Naive thymus-derived CD4-positive, alpha-beta T cell (primary cell): ENCODE results near the gene EIF3B. TPM values are rescaled to one million over a fixed set of nuclear protein-coding genes. Genes with fewer than 3 reads are reported as not detected.

Source experiments
- ATAC-seq: fragments of 150-1000 bp; cut with Tn5 transposase; 2 replicates; pipeline ENCODE4 v1.10.0; 2021; ENCODE audit warnings: mild to moderate bottlenecking, moderate library complexity
- CTCF ChIA-PET: fragments of 350-600 bp; sonication (Branson Sonifier 250); formaldehyde crosslinking; loops from one replicate; lab custom pipeline; 2021; ENCODE audit warnings: antibody characterized with exemption; lab: Charles Lee
- POLR2A ChIA-PET: fragments of 350-600 bp; sonication (Branson Sonifier 250); formaldehyde crosslinking; loops from one replicate; lab custom pipeline; 2021; ENCODE audit warnings: antibody characterized with exemption, inconsistent platforms; lab: Charles Lee
- DNase-seq, 9 donors: peaks; one replicate each; pipeline versions ENCODE4 v3.0.0 to v3.0.0-alpha.2; 2020 to 2022; ENCODE audit warnings: mixed read lengths in 1 of 9
- H3K27ac ChIP-seq: one replicate; pipeline ENCODE4 v1.7.0; 2013; ENCODE audit warnings: mild to moderate bottlenecking, low read depth, low read length, moderate library complexity
- H3K27me3 ChIP-seq, 2 donors: one replicate each; pipeline ENCODE4 v1.7.0; 2013; ENCODE audit warnings: low read length in 2 of 2, mild to moderate bottlenecking in 2 of 2, moderate library complexity in 2 of 2; ENCODE audit not compliant: control insufficient read depth in 2 of 2, insufficient read depth in 2 of 2
- H3K36me3 ChIP-seq, 3 experiments: 1 replicate in 2 of 3; 2 replicates in 1 of 3; pipeline ENCODE4 v1.7.0; 2013; ENCODE audit warnings: low read length in 3 of 3, mild to moderate bottlenecking in 3 of 3, moderate library complexity in 1 of 3; ENCODE audit not compliant: insufficient read depth in 3 of 3, control insufficient read depth in 2 of 3
- H3K4me1 ChIP-seq, 2 donors: one replicate each; pipeline ENCODE4 v1.7.0; 2013; ENCODE audit warnings: low read length in 2 of 2, mild to moderate bottlenecking in 2 of 2, moderate library complexity in 1 of 2; ENCODE audit not compliant: control insufficient read depth in 2 of 2, insufficient read depth in 2 of 2
- H3K4me3 ChIP-seq: 2 replicates; pipeline ENCODE4 v1.7.0; 2013; ENCODE audit warnings: mild to moderate bottlenecking, low read length
- H3K9me3 ChIP-seq, 3 experiments: 1 replicate in 2 of 3; 2 replicates in 1 of 3; pipeline ENCODE4 v1.7.0; 2013; ENCODE audit warnings: low read length in 3 of 3; ENCODE audit not compliant: control insufficient read depth in 2 of 3
- H3K27ac Mint-ChIP-seq, 9 donors: one replicate each; pipeline ENCODE4 v1.8.0; 2020 to 2022; ENCODE audit warnings: mixed read lengths in 9 of 9, mild to moderate bottlenecking in 8 of 9, moderate library complexity in 5 of 9, inconsistent platforms in 2 of 9
- H3K27me3 Mint-ChIP-seq, 5 donors: one replicate each; pipeline ENCODE4 v1.8.0; 2021 to 2022; ENCODE audit warnings: mixed read lengths in 5 of 5, mild to moderate bottlenecking in 1 of 5
- H3K36me3 Mint-ChIP-seq, 5 donors: one replicate each; pipeline ENCODE4 v1.8.0; 2020 to 2022; ENCODE audit warnings: mixed read lengths in 5 of 5, mild to moderate bottlenecking in 3 of 5, inconsistent platforms in 1 of 5
- H3K4me1 Mint-ChIP-seq, 7 donors: one replicate each; pipeline ENCODE4 v1.8.0; 2020 to 2022; ENCODE audit warnings: mixed read lengths in 7 of 7, mild to moderate bottlenecking in 3 of 7, inconsistent platforms in 1 of 7
- H3K4me3 Mint-ChIP-seq, 10 donors: one replicate each; pipeline ENCODE4 v1.8.0; 2020 to 2022; ENCODE audit warnings: mild to moderate bottlenecking in 10 of 10, mixed read lengths in 10 of 10, moderate library complexity in 6 of 10, inconsistent platforms in 2 of 10
- H3K9me3 Mint-ChIP-seq, 11 donors: one replicate each; pipeline ENCODE4 v1.8.0; 2020 to 2022; ENCODE audit warnings: mixed read lengths in 11 of 11, mild to moderate bottlenecking in 4 of 11, inconsistent platforms in 1 of 11, moderate library complexity in 1 of 11
- intact Hi-C, 2 donors: fragments of 100-400 bp; cut with micrococcal nuclease; formaldehyde crosslinking; loops; one replicate each; pipeline ENCODE4 v1.15.1; 2023
- polyA plus RNA-seq, 2 donors: library from polyadenylated mRNA; unstranded; fragments of 300-500 nt; fragmentation: Illumina TruSeq; gene quantifications; one replicate each; pipeline ENCODE4 v1.2.3, GENCODE V29; 2021
- total RNA-seq, 6 experiments: library from RNA in 5 of 6; stranded (reverse) in 5 of 6; gene quantifications; 1 replicate in 5 of 6; 2 replicates in 1 of 6; pipeline ENCODE4 v1.2.3 and lab custom pipeline; 2021 to 2026

The EIF3B gene
- total and polyA plus RNA-seq, 7 experiments from 2014 or later = 78.0 to 189 (median 157) TPM

DNA sequence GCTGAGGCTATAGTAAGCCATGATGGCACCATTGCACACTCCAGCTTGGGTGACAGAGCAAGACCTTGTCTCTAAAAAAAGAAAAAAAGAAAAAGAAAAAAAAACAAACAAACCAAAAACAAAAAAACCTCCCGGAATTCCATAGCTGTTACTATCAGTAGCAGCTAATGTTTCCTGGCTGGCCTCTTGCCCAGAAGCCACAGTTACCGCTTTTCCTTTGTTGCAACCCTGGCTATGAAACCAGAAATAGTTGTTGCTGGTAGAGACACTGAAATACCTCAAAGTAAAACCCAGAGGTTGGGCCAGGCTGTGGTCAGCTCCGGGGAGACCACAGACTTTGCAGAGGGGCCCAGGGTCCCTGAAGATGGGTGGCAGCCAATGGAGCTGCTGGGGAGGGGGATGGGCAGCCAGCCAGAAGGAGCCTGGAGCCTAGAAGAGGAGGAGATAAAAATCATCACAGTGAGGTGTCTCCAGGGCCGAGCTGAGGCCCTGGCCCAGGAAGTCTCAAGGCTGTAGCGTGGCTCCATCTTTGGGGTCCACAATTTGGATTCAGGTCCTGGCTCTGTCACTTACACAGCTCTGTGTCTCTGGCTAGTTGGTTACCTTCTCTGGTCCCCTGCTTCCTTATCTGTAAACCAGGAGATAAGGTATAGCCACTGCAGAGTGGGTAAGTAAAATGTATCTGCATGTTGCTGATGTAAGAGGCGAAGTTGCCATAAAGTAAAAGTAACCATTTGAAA is 45.4 kb downstream of the EIF3B start:
- Mint-ChIP-seq H3K36me3 (peaks cover 0 to 4% (median 0%) of the 10 kb centered on the region in 5 donors), H3K27me3 (peaks cover 0 to 2% (median 0%) of the 10 kb centered on the region in 5 donors), H3K9me3 (no peaks in the 10 kb centered on the region), H3K27ac (peak overlapping the region in 6 of 9 donors; percentile 38 to 81 (median 52)), H3K4me3 (peak overlapping the region in 4 of 10 donors; percentile 12 to 65 (median 59)), H3K4me1 (peaks cover 16 to 33% (median 26%) of the 10 kb centered on the region in 7 donors)
- POLR2A ChIA-PET = no interaction called here
- Histone ChIP-seq H3K9me3 (no peaks in the 10 kb centered on the region), H3K4me1 (peaks cover 11 to 13% of the 10 kb centered on the region in 2 donors), H3K27ac (no peak overlapping the region), H3K4me3 (no peak overlapping the region), H3K27me3 (no peaks in the 10 kb centered on the region), H3K36me3 (peaks cover 0 to 3% (median 0%) of the 10 kb centered on the region in 3 experiments)
- DNase-seq (no peak), ATAC-seq (no peak)
- CTCF ChIA-PET = interaction anchor here (0.6 kb wide), 2 partner anchors 196 to 1468 kb away, joined by 3 read pairs; no protein-coding TSS in a partner anchor
- intact Hi-C loops = loop anchor here (5.0 kb wide), 4 partner anchors 107 to 983 kb away; partner anchors contain the start of genes CARD11 (in 1 of the 2) and TTYH3 (in 1 of the 2)

DNA sequence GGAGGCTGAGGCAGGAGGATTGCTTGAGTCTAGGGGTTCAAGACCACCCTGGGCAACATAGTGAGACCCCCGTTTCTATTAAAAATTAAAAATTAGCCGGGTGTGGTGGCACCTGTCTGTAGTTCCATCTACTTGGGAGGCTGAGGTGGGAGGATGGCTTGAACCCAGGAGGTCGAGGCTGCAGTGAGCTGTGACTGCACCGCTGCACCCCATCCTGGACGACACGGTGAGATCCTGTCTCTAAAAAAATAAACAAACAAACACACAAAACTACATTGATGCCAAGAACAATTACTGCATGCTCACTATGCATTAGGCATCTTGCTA is 48.0 kb downstream of the EIF3B start:
- no peaks in the 10 kb centered on the region for H3K27me3 ChIP-seq
- Mint-ChIP-seq H3K4me1 (peaks cover 38 to 52% (median 46%) of the 10 kb centered on the region in 7 donors), H3K9me3 (no peaks in the 10 kb centered on the region), H3K36me3 (peaks cover 0 to 8% (median 0%) of the 10 kb centered on the region in 5 donors), H3K4me3 (peak overlapping the region; percentile 80 to 94 (median 88)), H3K27me3 (peaks cover 0 to 2% (median 0%) of the 10 kb centered on the region in 5 donors), H3K27ac (peak overlapping the region in 7 of 9 donors; percentile 31 to 87 (median 71))
- H3K4me3 ChIP-seq = peak overlapping the region; percentile 81
- ChIA-PET POLR2A (interaction anchor here (0.6 to 1.0 kb wide), 5 partner anchors 9 to 832 kb away, joined by 3 to 4 read pairs (median 3); no protein-coding TSS in a partner anchor), CTCF (no interaction called here)
- H3K4me1 ChIP-seq = peaks cover 23 to 24% of the 10 kb centered on the region in 2 donors
- intact Hi-C loops = loop anchor here (1.0 to 5.0 kb wide), 9 partner anchors 48 to 985 kb away; partner anchors contain the start of genes EIF3B (in 2 of the 2), CARD11 (in 1 of the 2), IQCE (in 1 of the 2) and MAD1L1 (in 1 of the 2)
- DNase-seq = no peak
- no peaks in the 10 kb centered on the region for H3K9me3 ChIP-seq
- no peak for ATAC-seq
- peaks cover 0 to 3% (median 0%) of the 10 kb centered on the region in 3 experiments for H3K36me3 ChIP-seq
- peak overlapping the region; percentile 65 for H3K27ac ChIP-seq

DNA sequence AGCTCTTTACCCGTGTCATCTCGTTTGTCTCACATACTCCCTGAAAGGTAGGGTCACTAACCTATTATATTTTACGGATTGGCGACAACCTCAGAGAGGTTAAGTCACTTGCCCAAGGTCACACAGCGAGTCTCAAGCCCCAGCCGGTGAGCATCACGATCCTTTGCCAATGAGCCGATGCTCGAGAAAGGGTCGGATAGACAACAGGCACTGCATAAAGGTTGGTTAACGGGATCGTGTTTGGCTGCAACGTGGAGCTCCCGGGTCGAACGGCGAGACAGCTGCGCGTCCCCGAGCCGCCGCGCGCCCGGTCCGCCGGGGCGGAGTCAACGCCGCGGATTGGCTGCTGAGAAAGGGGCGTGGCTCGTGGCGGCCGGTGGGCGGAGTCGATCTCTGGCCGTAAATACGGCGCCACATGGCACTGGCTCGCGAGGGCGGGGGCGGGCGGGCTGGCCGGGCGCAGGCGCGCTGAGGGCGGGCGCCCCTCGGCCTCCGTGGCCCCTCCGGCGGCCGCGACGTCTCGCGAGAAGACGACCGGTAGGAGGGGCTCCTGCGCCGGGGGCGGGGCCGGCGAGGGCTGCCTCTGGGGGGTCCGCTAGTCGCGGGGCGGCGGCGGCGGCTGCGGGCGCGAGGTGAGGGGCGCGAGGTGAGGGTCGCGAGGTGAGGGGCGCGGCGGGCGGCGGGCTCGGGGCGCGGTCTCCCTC is 48.5 kb downstream of the EIF3B start, which contains the start of gene CHST12:
Gene CHST12, plus strand, starts transcription at position 598 of the 704 bp plus-strand sequence. CDS start 29,029 bp downstream, outside the sequence.
- ChIA-PET CTCF (no interaction called here), POLR2A (interaction anchor here (0.6 to 1.0 kb wide), 5 partner anchors 10 to 833 kb away, joined by 3 to 4 read pairs (median 3); no protein-coding TSS in a partner anchor)
- peaks cover 0 to 2% (median 0%) of the 10 kb centered on the region in 5 donors for H3K27me3 Mint-ChIP-seq
- H3K4me3 Mint-ChIP-seq = peak within 1 kb of the TSS; percentile 80 to 94 (median 89)
- peaks cover 38 to 54% (median 49%) of the 10 kb centered on the region in 7 donors for H3K4me1 Mint-ChIP-seq
- intact Hi-C loops = loop anchor here (1.0 to 5.0 kb wide), 9 partner anchors 49 to 986 kb away; partner anchors contain the start of genes EIF3B (in 2 of the 2), CARD11 (in 1 of the 2), IQCE (in 1 of the 2) and MAD1L1 (in 1 of the 2)
- DNase-seq (peak; percentile 91 to 96 (median 93)), ATAC-seq (peak; percentile 94)
- peak within 1 kb of the TSS; percentile 70 for H3K27ac ChIP-seq
- peaks cover 23 to 28% of the 10 kb centered on the region in 2 donors for H3K4me1 ChIP-seq
- H3K36me3 Mint-ChIP-seq = peaks cover 0 to 8% (median 0%) of the 10 kb centered on the region in 5 donors
- H3K9me3 Mint-ChIP-seq = no peaks in the 10 kb centered on the region
- no peaks in the 10 kb centered on the region for H3K9me3 ChIP-seq
- H3K36me3 ChIP-seq = peaks cover 0 to 3% (median 0%) of the 10 kb centered on the region in 3 experiments
- H3K27ac Mint-ChIP-seq = peak within 1 kb of the TSS; percentile 60 to 96 (median 84)
- H3K4me3 ChIP-seq = peak within 1 kb of the TSS; percentile 81
- no peaks in the 10 kb centered on the region for H3K27me3 ChIP-seq

DNA sequence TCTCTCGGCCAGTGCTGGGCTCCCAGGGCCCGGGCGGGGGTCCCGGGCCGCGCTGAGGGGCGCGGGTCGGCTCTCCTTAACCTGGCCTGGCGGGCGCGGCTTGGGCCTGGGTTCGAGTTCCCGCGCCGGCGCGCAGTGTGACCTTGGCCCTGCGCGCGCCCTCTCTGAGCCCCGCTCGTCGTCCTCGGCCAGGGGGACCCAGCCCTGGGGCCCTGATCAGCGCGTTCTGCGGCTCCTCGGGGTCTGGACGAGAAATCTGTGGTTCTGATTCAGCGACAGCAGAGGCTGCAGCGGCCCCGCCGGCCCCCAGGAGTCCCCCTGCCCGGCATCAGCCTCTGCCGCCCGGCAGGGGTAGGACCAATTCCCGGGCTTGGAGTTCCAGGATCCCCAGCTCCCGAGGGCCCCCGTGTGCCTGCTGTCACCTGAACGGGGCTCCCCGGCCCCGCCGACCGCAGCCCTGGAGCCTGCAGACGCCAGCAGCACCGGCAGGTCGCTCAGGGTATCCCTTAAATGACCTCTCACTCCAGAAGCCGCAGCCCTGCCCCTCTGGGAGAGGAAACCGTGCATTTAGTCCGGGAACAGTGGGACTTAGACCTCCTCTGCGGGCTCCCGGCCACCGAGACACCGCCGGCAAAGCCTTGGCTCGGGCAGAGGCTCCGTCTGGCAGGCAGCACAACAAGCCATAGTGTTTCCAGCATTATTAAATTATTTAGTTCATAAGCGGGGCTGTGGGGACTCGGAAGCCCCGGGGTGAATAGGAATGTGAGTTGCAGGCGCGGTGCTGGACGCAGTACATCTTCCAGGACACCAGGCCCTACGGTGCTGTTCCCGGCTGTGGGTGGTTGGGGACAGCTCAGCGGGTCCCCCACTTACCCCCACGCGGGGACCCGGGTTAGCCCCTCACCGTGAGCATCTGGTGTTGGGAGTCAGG is 49.4 kb downstream of the EIF3B start:
- H3K27me3 ChIP-seq = no peaks in the 10 kb centered on the region
- intact Hi-C loops = loop anchor here (1.0 to 5.0 kb wide), 9 partner anchors 50 to 987 kb away; partner anchors contain the start of genes EIF3B (in 2 of the 2), CARD11 (in 1 of the 2), IQCE (in 1 of the 2) and MAD1L1 (in 1 of the 2)
- H3K4me3 Mint-ChIP-seq = peak overlapping the region; percentile 79 to 92 (median 84)
- DNase-seq = peak in 7 of 9 donors; percentile 15 to 42 (median 22)
- POLR2A ChIA-PET = interaction anchor here (0.9 to 1.3 kb wide), 3 partner anchors 11 to 834 kb away, joined by 3 to 4 read pairs (median 3); no protein-coding TSS in a partner anchor
- H3K36me3 Mint-ChIP-seq = peaks cover 0 to 16% (median 0%) of the 10 kb centered on the region in 5 donors
- H3K27me3 Mint-ChIP-seq = peaks cover 0 to 2% (median 0%) of the 10 kb centered on the region in 5 donors
- H3K9me3 ChIP-seq = no peaks in the 10 kb centered on the region
- H3K9me3 Mint-ChIP-seq = no peaks in the 10 kb centered on the region
- peak overlapping the region; percentile 66 for H3K4me3 ChIP-seq
- H3K27ac ChIP-seq = peak overlapping the region; percentile 70
- peaks cover 0 to 3% (median 0%) of the 10 kb centered on the region in 3 experiments for H3K36me3 ChIP-seq
- H3K27ac Mint-ChIP-seq = peak overlapping the region; percentile 60 to 96 (median 84)
- peak; percentile 12 for ATAC-seq
- peaks cover 43 to 63% (median 55%) of the 10 kb centered on the region in 7 donors for H3K4me1 Mint-ChIP-seq
- CTCF ChIA-PET = interaction anchor here (0.9 kb wide), 1 partner anchor 10 kb away, joined by 3 read pairs; no protein-coding TSS in a partner anchor
- H3K4me1 ChIP-seq = peaks cover 23 to 37% of the 10 kb centered on the region in 2 donors

DNA sequence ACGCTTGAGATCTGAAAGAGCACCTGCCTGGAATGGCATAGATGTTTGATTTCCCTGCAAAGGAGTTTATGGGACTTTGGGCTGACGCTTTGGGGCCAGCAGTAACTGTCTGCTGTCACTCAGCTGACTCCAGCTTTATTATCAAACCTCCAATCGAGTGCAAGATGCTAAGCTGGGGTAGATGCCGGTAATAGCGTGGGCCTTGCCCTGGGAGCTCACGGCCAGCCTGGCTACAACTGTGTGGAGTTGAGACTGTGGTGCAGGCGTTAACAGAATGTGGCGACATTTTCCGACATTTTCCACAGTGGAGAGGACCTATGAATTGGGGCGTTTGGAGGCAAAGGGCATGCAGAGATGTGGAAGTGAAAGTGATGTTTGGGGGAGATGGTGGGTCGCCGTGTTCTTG is 50.1 kb downstream of the EIF3B start:
- Histone ChIP-seq H3K36me3 (peaks cover 0 to 3% (median 0%) of the 10 kb centered on the region in 3 experiments), H3K27me3 (no peaks in the 10 kb centered on the region), H3K4me3 (peak overlapping the region; percentile 66), H3K4me1 (peaks cover 23 to 41% of the 10 kb centered on the region in 2 donors), H3K27ac (peak overlapping the region; percentile 70), H3K9me3 (no peaks in the 10 kb centered on the region)
- ChIA-PET POLR2A (interaction anchor here (1.3 kb wide), 1 partner anchor 116 kb away, joined by 3 read pairs; no protein-coding TSS in a partner anchor), CTCF (interaction anchor here (0.9 kb wide), 1 partner anchor 9 kb away, joined by 3 read pairs; no protein-coding TSS in a partner anchor)
- DNase-seq (no peak), ATAC-seq (no peak)
- H3K4me3 Mint-ChIP-seq = peak overlapping the region; percentile 79 to 92 (median 84)
- intact Hi-C loops = loop anchor here (5.0 kb wide), 7 partner anchors 103 to 987 kb away; partner anchors contain the start of genes CARD11 (in 1 of the 2), MAD1L1 (in 1 of the 2), PSMG3 (in 1 of the 2) and TTYH3 (in 1 of the 2)
- H3K9me3 Mint-ChIP-seq = no peaks in the 10 kb centered on the region
- H3K27ac Mint-ChIP-seq = peak overlapping the region; percentile 60 to 96 (median 84)
- H3K4me1 Mint-ChIP-seq = peaks cover 48 to 64% (median 60%) of the 10 kb centered on the region in 7 donors
- H3K27me3 Mint-ChIP-seq = peaks cover 0 to 2% (median 0%) of the 10 kb centered on the region in 5 donors
- peaks cover 0 to 19% (median 0%) of the 10 kb centered on the region in 5 donors for H3K36me3 Mint-ChIP-seq
